SU-DHL-6 (cell line): ENCODE data around the gene PLA2G6.

Source experiments
- CTCF ChIP-seq: fragments of 200-600 bp; sonication (generic); IDR thresholded peaks from one replicate; pipeline ENCODE4 v1.5.1; 2017; ENCODE audit warnings: antibody characterized with exemption, mild to moderate bottlenecking, low read length, moderate library complexity; ENCODE audit not compliant: insufficient read depth, poor library complexity, severe bottlenecking
- EZH2phosphoT487 ChIP-seq: fragments of 200-600 bp; sonication (generic), shearing (Covaris generic); conservative IDR thresholded peaks from 2 replicates; pipeline ENCODE4 v1.6.1; 2018; ENCODE audit warnings: mild to moderate bottlenecking, antibody characterized with exemption, low read length, moderate library complexity, mixed read lengths

DNA sequence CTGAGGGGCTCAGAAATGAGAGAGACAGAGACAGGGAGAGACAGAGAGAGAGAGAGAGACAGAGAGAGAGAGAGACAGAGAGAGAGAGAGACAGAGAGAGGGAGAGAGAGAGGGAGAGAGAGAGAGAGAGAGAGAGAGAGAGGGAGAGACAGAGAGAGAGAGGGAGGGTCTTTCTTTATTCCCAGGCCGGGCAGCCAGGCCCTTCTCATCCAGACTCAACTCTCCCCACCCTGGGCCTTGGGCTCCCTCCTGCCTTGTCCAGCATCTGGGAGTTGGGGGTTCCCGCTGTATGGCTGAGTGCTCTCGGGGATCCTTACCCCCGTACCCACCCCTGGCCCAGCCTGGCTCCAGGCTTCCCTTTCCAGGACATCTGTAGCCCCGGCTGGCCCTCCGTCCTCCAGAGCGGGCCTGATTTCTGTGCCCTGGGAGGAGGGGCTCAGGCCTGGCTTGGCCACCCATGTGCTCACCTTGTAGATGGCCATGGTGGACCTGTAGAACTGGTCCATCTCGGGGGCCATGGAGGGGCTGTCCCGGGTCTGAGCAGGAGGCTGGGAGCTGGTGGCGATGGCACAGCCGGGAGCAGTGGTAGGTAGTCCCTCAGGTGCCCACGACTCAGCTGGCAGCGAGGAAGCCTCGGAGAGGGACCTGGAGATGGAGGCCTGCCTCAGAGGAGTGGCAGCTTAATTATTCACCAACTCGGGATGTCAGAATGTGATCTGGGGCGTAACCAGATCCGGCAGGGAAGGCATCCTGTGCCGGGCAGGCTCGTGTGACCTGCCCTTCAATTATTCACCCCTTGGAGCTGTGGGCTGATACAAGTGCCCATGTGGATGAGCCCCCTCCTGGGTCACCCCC is 71.4 kb downstream of the PLA2G6 start, which contains the start of gene BAIAP2L2:
- TF ChIP-seq CTCF (no peak), EZH2phosphoT487 (no peak)
